ENCODE data around the gene FN3K.

DNA sequence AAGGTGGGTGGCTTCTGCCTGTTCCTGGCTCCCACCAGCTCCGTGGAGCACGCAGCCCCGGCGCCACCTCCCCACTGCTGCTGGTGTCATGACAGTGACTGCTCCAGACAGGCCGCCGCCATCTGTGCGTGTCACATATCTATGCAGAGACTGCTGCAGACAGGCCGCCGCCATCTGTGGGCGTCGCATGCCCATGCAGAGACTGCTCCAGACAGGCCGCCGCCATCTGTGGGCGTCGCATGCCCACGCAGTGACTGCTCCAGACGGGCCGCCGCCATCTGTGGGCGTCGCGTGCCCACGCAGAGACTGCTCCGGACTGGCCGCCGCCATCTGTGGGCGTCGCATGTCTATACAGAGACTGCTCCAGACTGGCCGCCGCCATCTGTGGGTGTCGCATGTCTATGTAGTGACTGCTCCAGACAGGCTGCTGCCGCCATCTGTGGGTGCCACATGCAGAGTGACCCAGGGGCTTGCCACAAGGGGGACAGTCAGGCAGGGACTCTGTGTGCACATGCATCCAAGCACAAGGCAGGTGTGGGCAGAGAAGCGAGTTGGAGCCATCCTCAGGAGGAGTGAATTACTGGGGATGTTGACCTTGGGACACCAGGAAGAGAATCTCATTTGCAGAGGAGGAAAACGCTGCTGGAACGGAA, 22.2 kb upstream of the FN3K start:
- TF ChIP-seq, protein P1, sequence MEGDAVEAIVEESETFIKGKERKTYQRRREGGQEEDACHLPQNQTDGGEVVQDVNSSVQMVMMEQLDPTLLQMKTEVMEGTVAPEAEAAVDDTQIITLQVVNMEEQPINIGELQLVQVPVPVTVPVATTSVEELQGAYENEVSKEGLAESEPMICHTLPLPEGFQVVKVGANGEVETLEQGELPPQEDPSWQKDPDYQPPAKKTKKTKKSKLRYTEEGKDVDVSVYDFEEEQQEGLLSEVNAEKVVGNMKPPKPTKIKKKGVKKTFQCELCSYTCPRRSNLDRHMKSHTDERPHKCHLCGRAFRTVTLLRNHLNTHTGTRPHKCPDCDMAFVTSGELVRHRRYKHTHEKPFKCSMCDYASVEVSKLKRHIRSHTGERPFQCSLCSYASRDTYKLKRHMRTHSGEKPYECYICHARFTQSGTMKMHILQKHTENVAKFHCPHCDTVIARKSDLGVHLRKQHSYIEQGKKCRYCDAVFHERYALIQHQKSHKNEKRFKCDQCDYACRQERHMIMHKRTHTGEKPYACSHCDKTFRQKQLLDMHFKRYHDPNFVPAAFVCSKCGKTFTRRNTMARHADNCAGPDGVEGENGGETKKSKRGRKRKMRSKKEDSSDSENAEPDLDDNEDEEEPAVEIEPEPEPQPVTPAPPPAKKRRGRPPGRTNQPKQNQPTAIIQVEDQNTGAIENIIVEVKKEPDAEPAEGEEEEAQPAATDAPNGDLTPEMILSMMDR (IDR thresholded peaks at IDR 0.05; ENCODE audit: insufficient read depth, low read length, poor library complexity, severe bottlenecking), result no peak
- no peak for TF ChIP-seq EZH2phosphoT487 (conservative IDR thresholded peaks at IDR 0.05; ENCODE audit: low read length)
